Neural cell (in vitro differentiated cells): ENCODE results near the gene AGBL4. TPM values are rescaled to one million over a fixed set of nuclear protein-coding genes. Genes with fewer than 3 reads are reported as not detected.

Source experiments
- H2AFZ ChIP-seq: fragments of 200-600, 300-800 bp; sonication (generic), shearing (Covaris generic); 2 replicates; pipeline ENCODE4 v1.6.0; 2014; ENCODE audit warnings: low read depth, mild to moderate bottlenecking, antibody characterized with exemption, low read length, moderate library complexity
- H3F3A ChIP-seq: fragments of 200-600 bp; shearing (Covaris generic); 2 replicates; pipeline ENCODE4 v1.6.1; 2016; ENCODE audit warnings: mild to moderate bottlenecking, moderate library complexity, mixed read lengths, antibody characterized with exemption, low read length; ENCODE audit not compliant: insufficient read depth, poor library complexity, severe bottlenecking
- H3K27ac ChIP-seq: fragments of 200-600, 300-800 bp; sonication (generic), shearing (Covaris generic); 2 replicates; pipeline ENCODE4 v1.5.1; 2014; ENCODE audit warnings: mild to moderate bottlenecking, low read length, moderate library complexity
- H3K27me3 ChIP-seq: fragments of 300-800, 200-600 bp; sonication (generic), shearing (Covaris generic); 2 replicates; pipeline ENCODE4 v1.6.0; 2014; ENCODE audit warnings: mild to moderate bottlenecking, low read depth, low read length, moderate library complexity; ENCODE audit not compliant: insufficient read depth
- H3K36me3 ChIP-seq: fragments of 300-800, 200-600 bp; sonication (generic), shearing (Covaris generic); 2 replicates; pipeline ENCODE4 v1.5.1; 2014; ENCODE audit warnings: mild to moderate bottlenecking, antibody characterized with exemption, low read length, moderate library complexity; ENCODE audit not compliant: insufficient read depth
- H3K4me2 ChIP-seq: fragments of 300-800, 200-600 bp; sonication (generic), shearing (Covaris generic); 2 replicates; pipeline ENCODE4 v1.6.0; 2014; ENCODE audit warnings: mild to moderate bottlenecking, low read length
- H3K4me3 ChIP-seq: fragments of 300-800, 200-600 bp; sonication (generic), shearing (Covaris generic); 2 replicates; pipeline ENCODE4 v1.5.1; 2014; ENCODE audit warnings: mild to moderate bottlenecking, low read length, moderate library complexity
- H3K79me2 ChIP-seq: fragments of 200-600 bp; shearing (Covaris generic); replicated peaks from 2 replicates; pipeline ENCODE4 v1.6.0; 2014; ENCODE audit warnings: mild to moderate bottlenecking, low read length, moderate library complexity; ENCODE audit not compliant: insufficient read depth
- H3K9ac ChIP-seq: fragments of 300-800, 200-600 bp; sonication (generic), shearing (Covaris generic); 2 replicates; pipeline ENCODE4 v1.6.1; 2016; ENCODE audit warnings: mild to moderate bottlenecking, low read length, mixed read lengths
- H3K9me2 ChIP-seq: fragments of 200-600 bp; shearing (Covaris generic); 2 replicates; pipeline ENCODE4 v1.6.1; 2016; ENCODE audit warnings: mild to moderate bottlenecking, low read length, mixed read lengths; ENCODE audit not compliant: insufficient read depth
- H3K9me3 ChIP-seq: fragments of 200-600, 300-800 bp; sonication (generic), shearing (Covaris generic); 2 replicates; pipeline ENCODE4 v1.6.1; 2016; ENCODE audit warnings: mild to moderate bottlenecking, mixed run types, low read length, moderate library complexity, mixed read lengths
- H4K20me1 ChIP-seq: fragments of 200-600 bp; shearing (Covaris generic); 2 replicates; pipeline ENCODE4 v1.6.1; 2016; ENCODE audit warnings: mild to moderate bottlenecking, mixed run types; ENCODE audit not compliant: insufficient read depth
- CTCF ChIP-seq: fragments of 450-650 bp; IDR thresholded peaks from 2 replicates; pipeline ENCODE4 v1.5.1; 2014; ENCODE audit warnings: antibody characterized with exemption, mild to moderate bottlenecking, moderate library complexity; ENCODE audit not compliant: poor library complexity, severe bottlenecking
- EP300 ChIP-seq: fragments of 450-650 bp; conservative IDR thresholded peaks from 2 replicates; pipeline ENCODE4 v1.6.1; 2014; ENCODE audit warnings: antibody characterized with exemption, mild to moderate bottlenecking, moderate library complexity; ENCODE audit not compliant: poor library complexity, severe bottlenecking
- EZH2 ChIP-seq: fragments of 200-600, 300-800 bp; shearing (Covaris generic), sonication (generic); IDR thresholded peaks from 2 replicates; pipeline ENCODE4 v1.6.1; 2014; ENCODE audit warnings: antibody characterized with exemption, low read length, borderline replicate concordance, mild to moderate bottlenecking; ENCODE audit not compliant: insufficient read depth, poor library complexity, severe bottlenecking
- MXI1 ChIP-seq: fragments of 450-650 bp; conservative IDR thresholded peaks from 2 replicates; pipeline ENCODE4 v1.6.1; 2014; ENCODE audit warnings: antibody characterized with exemption, mild to moderate bottlenecking; ENCODE audit not compliant: poor library complexity, severe bottlenecking
- POLR2AphosphoS5 ChIP-seq: IDR thresholded peaks from 2 replicates; pipeline ENCODE4 v1.6.1; 2012
- RAD21 ChIP-seq: fragments of 450-650 bp; conservative IDR thresholded peaks from 2 replicates; pipeline ENCODE4 v1.6.1; 2014; ENCODE audit warnings: antibody characterized with exemption, mild to moderate bottlenecking, moderate library complexity
- SMC3 ChIP-seq: fragments of 450-650 bp; conservative IDR thresholded peaks from 2 replicates; pipeline ENCODE4 v1.6.1; 2014; ENCODE audit warnings: antibody characterized with exemption, mild to moderate bottlenecking, moderate library complexity; ENCODE audit not compliant: poor library complexity
- TAF1 ChIP-seq: IDR thresholded peaks from 2 replicates; pipeline ENCODE4 v1.6.1; 2012; ENCODE audit warnings: low read depth
- polyA plus RNA-seq: library from polyadenylated mRNA; depleted of rRNA; stranded (reverse); fragments of >200 nt; gene quantifications from 2 replicates; pipeline ENCODE4 v1.2.3, GENCODE V29; 2014
- TF ChIP-seq, protein P1 (sequence below): IDR thresholded peaks from 2 replicates; pipeline ENCODE4 v1.6.1; 2012; ENCODE audit warnings: borderline replicate concordance

The AGBL4 gene
- polyA plus RNA-seq, 1 donor from 2014 or later: 1.3 TPM

DNA sequence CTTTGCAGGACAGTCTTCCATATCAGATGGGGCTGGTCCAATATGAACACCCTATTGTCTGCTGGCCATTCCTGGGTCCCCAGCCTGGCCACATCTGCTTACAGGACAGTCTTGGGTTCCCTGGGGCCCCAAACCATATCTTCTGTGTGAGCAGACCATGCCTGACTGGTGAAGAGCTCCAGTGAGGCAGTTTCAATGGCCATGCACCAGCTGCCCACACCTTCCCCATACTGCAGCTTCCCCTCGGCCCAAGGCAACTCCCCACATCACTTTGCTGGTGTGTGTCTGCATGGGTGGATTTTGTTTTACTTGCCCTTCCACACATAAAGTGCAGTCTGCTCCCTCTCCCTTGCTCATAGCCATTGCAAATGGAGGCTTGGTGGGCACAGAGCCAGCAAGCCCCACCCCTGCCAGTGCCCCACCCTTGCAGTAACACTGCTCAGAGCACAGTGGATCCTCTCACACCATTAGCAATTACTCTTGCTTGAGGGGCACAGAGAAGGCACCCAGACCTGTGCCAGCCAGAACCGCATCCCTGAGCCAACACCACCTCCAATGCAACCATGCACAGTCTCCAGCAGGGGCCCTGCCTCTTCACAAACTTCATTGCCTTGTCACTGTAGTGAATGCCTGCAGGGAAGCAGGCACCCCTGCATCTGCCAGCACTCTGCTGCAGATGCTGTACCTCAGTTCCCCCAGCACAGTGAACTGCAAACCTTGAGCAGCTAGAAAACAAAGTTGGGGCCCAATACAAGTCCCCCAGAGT lies 772.6 kb downstream of the AGBL4 start:
- Histone ChIP-seq H3K9me2 (no peaks in the 10 kb centered on the region), H3K27me3 (no peaks in the 10 kb centered on the region), H3K36me3 (no peaks in the 10 kb centered on the region), H3K9ac (no peak overlapping the region), H2AFZ (no peak overlapping the region), H3K27ac (no peak overlapping the region), H3K4me3 (no peak overlapping the region), H3K9me3 (peaks cover 4% of the 10 kb centered on the region), H4K20me1 (no peaks in the 10 kb centered on the region), H3F3A (no peaks in the 10 kb centered on the region), H3K4me2 (no peak overlapping the region), H3K79me2 (no peaks in the 10 kb centered on the region)
- TF ChIP-seq POLR2AphosphoS5: no peak
- no peak for TF ChIP-seq RAD21
- no peak for TF ChIP-seq MXI1
- no peak for TF ChIP-seq TAF1
- TF ChIP-seq CTCF: no peak
- no peak for TF ChIP-seq EZH2
- TF ChIP-seq EP300: no peak
- TF ChIP-seq SMC3: no peak
- TF ChIP-seq, protein P1, sequence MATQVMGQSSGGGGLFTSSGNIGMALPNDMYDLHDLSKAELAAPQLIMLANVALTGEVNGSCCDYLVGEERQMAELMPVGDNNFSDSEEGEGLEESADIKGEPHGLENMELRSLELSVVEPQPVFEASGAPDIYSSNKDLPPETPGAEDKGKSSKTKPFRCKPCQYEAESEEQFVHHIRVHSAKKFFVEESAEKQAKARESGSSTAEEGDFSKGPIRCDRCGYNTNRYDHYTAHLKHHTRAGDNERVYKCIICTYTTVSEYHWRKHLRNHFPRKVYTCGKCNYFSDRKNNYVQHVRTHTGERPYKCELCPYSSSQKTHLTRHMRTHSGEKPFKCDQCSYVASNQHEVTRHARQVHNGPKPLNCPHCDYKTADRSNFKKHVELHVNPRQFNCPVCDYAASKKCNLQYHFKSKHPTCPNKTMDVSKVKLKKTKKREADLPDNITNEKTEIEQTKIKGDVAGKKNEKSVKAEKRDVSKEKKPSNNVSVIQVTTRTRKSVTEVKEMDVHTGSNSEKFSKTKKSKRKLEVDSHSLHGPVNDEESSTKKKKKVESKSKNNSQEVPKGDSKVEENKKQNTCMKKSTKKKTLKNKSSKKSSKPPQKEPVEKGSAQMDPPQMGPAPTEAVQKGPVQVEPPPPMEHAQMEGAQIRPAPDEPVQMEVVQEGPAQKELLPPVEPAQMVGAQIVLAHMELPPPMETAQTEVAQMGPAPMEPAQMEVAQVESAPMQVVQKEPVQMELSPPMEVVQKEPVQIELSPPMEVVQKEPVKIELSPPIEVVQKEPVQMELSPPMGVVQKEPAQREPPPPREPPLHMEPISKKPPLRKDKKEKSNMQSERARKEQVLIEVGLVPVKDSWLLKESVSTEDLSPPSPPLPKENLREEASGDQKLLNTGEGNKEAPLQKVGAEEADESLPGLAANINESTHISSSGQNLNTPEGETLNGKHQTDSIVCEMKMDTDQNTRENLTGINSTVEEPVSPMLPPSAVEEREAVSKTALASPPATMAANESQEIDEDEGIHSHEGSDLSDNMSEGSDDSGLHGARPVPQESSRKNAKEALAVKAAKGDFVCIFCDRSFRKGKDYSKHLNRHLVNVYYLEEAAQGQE: no peak

GRCh38 chr1:49240709-49241221 lies 783.0 kb downstream of the AGBL4 start:
- Histone ChIP-seq H3K9me2 (no peaks in the 10 kb centered on the region), H3F3A (no peaks in the 10 kb centered on the region), H3K27me3 (no peaks in the 10 kb centered on the region), H2AFZ (no peak overlapping the region), H4K20me1 (no peaks in the 10 kb centered on the region), H3K9me3 (peaks cover 4% of the 10 kb centered on the region), H3K36me3 (no peaks in the 10 kb centered on the region), H3K79me2 (no peaks in the 10 kb centered on the region), H3K27ac (no peak overlapping the region), H3K9ac (no peak overlapping the region), H3K4me3 (no peak overlapping the region), H3K4me2 (no peak overlapping the region)
- no peak for TF ChIP-seq EZH2
- TF ChIP-seq EP300: no peak
- no peak for TF ChIP-seq POLR2AphosphoS5
- no peak for TF ChIP-seq RAD21
- no peak for TF ChIP-seq TAF1
- TF ChIP-seq MXI1: no peak
- no peak for TF ChIP-seq CTCF
- TF ChIP-seq, protein P1: no peak
- TF ChIP-seq SMC3: no peak
